SK-N-SH (cell line): ENCODE measurements around the gene S100A9. TPM values are rescaled to one million over a fixed set of nuclear protein-coding genes. Genes with fewer than 3 reads are reported as not detected.

Experiments
- CTCF ChIA-PET: fragments of 300-600, 350-600 bp; formaldehyde crosslinking; extraction: SDS; loops from one replicate; lab custom pipeline; 2021; lab: Yijun Ruan, JAX
- POLR2A ChIA-PET: fragments of 350-600 bp; sonication (Branson Sonifier 250); formaldehyde crosslinking; extraction: SDS; loops from one replicate; lab custom pipeline; 2020; ENCODE audit warnings: antibody characterized with exemption, inconsistent platforms; lab: Yijun Ruan, JAX
- DNase-seq: peaks from one replicate; pipeline ENCODE4 v3.0.0; 2012
- H2AFZ ChIP-seq: fragments of 200-600 bp; sonication (generic); 2 replicates; pipeline ENCODE4 v1.8.1; 2016; ENCODE audit warnings: antibody characterized with exemption, mild to moderate bottlenecking, low read depth
- H3F3A ChIP-seq: fragments of 200-600 bp; sonication (generic); replicated peaks from 2 replicates; pipeline ENCODE3; 2016; ENCODE audit warnings: antibody characterized with exemption, mild to moderate bottlenecking; ENCODE audit not compliant: insufficient read depth
- H3K27ac ChIP-seq, 2 experiments: fragments of 200-500 bp in 1 of 2; fragments of 200-600 bp in 1 of 2; sonication (Bioruptor generic) in 1 of 2; sonication (generic), shearing (Covaris generic) in 1 of 2; 2 replicates each; pipeline versions ENCODE4 v1.5.1 to v1.6.1; 2014 to 2016; ENCODE audit warnings: low read depth in 2 of 2, inconsistent platforms in 1 of 2, low read length in 1 of 2, mild to moderate bottlenecking in 1 of 2, mixed read lengths in 1 of 2
- H3K27me3 ChIP-seq: fragments of 200-600 bp; sonication (generic), shearing (Covaris generic); 2 replicates; pipeline ENCODE4 v1.6.1; 2016; ENCODE audit warnings: mixed run types; ENCODE audit not compliant: insufficient read depth
- H3K36me3 ChIP-seq, 2 experiments: fragments of 200-500 bp in 1 of 2; fragments of 200-600 bp in 1 of 2; sonication (Bioruptor generic) in 1 of 2; sonication (generic) in 1 of 2; replicated peaks in 1 of 2; 2 replicates each; pipeline versions ENCODE3 to v1.5.1; 2014 to 2016; ENCODE audit warnings: low read length in 1 of 2, mild to moderate bottlenecking in 1 of 2; ENCODE audit not compliant: insufficient read depth in 2 of 2, control insufficient read depth in 1 of 2
- H3K4me1 ChIP-seq, 2 experiments: fragments of 200-500 bp in 1 of 2; fragments of 200-600 bp in 1 of 2; sonication (Bioruptor generic) in 1 of 2; sonication (generic), shearing (Covaris generic) in 1 of 2; 2 replicates each; pipeline versions ENCODE4 v1.5.1 to v1.6.1; 2014 to 2016; ENCODE audit warnings: low read depth in 1 of 2, low read length in 1 of 2, mixed run types in 1 of 2; ENCODE audit not compliant: insufficient read depth in 2 of 2, control insufficient read depth in 1 of 2
- H3K4me2 ChIP-seq: fragments of 200-600 bp; sonication (generic), shearing (Covaris generic); 2 replicates; pipeline ENCODE4 v1.6.1; 2017; ENCODE audit warnings: mixed run types
- H3K4me3 ChIP-seq, 2 experiments: fragments of 200-500 bp in 1 of 2; fragments of 200-600 bp in 1 of 2; sonication (Bioruptor generic) in 1 of 2; sonication (generic), shearing (Covaris generic) in 1 of 2; 2 replicates each; pipeline versions ENCODE4 v1.5.1 to v1.8.1; 2014 to 2016; ENCODE audit warnings: low read depth in 2 of 2, inconsistent platforms in 1 of 2, low read length in 1 of 2, mild to moderate bottlenecking in 1 of 2, mixed read lengths in 1 of 2, moderate library complexity in 1 of 2
- H3K79me2 ChIP-seq: fragments of 200-600 bp; sonication (generic); 2 replicates; pipeline ENCODE4 v1.8.1; 2017; ENCODE audit warnings: mild to moderate bottlenecking; ENCODE audit not compliant: insufficient read depth
- H3K9ac ChIP-seq: fragments of 200-600 bp; sonication (generic); 2 replicates; pipeline ENCODE4 v1.6.1; 2017; ENCODE audit warnings: mixed run types
- H3K9me2 ChIP-seq: fragments of 200-600 bp; sonication (generic); 2 replicates; pipeline ENCODE4 v1.6.1; 2017; ENCODE audit warnings: mixed run types
- H3K9me3 ChIP-seq: fragments of 200-600 bp; sonication (generic); 2 replicates; pipeline ENCODE4 v1.6.1; 2017; ENCODE audit warnings: mixed run types, mild to moderate bottlenecking, moderate library complexity
- H4K20me1 ChIP-seq: fragments of 200-600 bp; sonication (generic); 2 replicates; pipeline ENCODE4 v1.6.1; 2017; ENCODE audit warnings: mild to moderate bottlenecking, mixed run types; ENCODE audit not compliant: insufficient read depth
- ELF1 ChIP-seq: IDR thresholded peaks from 2 replicates; pipeline ENCODE4 v1.4.0; 2012
- EP300 ChIP-seq, 2 experiments: IDR thresholded peaks; 2 replicates each; pipeline versions ENCODE4 v1.4.0 to v1.6.1; 2012; ENCODE audit warnings: borderline replicate concordance in 1 of 2, low read depth in 1 of 2, low read length in 1 of 2
- EZH2phosphoT487 ChIP-seq: fragments of 200-600 bp; sonication (generic); IDR thresholded peaks from 2 replicates; pipeline ENCODE4 v1.6.1; 2017; ENCODE audit warnings: low read depth, mixed run types, mild to moderate bottlenecking, antibody characterized with exemption, moderate library complexity, borderline replicate concordance
- FOSL2 ChIP-seq: IDR thresholded peaks from 2 replicates; pipeline ENCODE4 v1.4.0; 2012; ENCODE audit warnings: low read depth, mild to moderate bottlenecking, moderate library complexity, borderline replicate concordance
- FOXM1 ChIP-seq: IDR thresholded peaks from 2 replicates; pipeline ENCODE4 v1.4.0; 2012; ENCODE audit warnings: low read depth, mild to moderate bottlenecking
- JUND ChIP-seq: IDR thresholded peaks from 2 replicates; pipeline ENCODE4 v1.4.0; 2012
- MEF2A ChIP-seq: IDR thresholded peaks from 2 replicates; pipeline ENCODE4 v1.4.0; 2012; ENCODE audit warnings: low read depth, borderline replicate concordance
- NFIC ChIP-seq: IDR thresholded peaks from 2 replicates; pipeline ENCODE4 v1.4.0; 2012; ENCODE audit warnings: borderline replicate concordance
- NRF1 ChIP-seq: IDR thresholded peaks from 2 replicates; pipeline ENCODE4 v1.6.1; 2012; ENCODE audit warnings: low read depth, mild to moderate bottlenecking, low read length
- RAD21 ChIP-seq: IDR thresholded peaks from 2 replicates; pipeline ENCODE4 v1.6.1; 2012; ENCODE audit warnings: mild to moderate bottlenecking, low read length
- RFX5 ChIP-seq: IDR thresholded peaks from 2 replicates; pipeline ENCODE4 v1.6.1; 2012; ENCODE audit warnings: mild to moderate bottlenecking, improper control_type of control experiment, low read length
- RXRA ChIP-seq: IDR thresholded peaks from 2 replicates; pipeline ENCODE4 v1.4.0; 2012; ENCODE audit warnings: low read depth, mild to moderate bottlenecking, borderline replicate concordance
- SIN3A ChIP-seq: IDR thresholded peaks from 2 replicates; pipeline ENCODE4 v1.6.1; 2012; ENCODE audit warnings: low read depth, mild to moderate bottlenecking, low read length, moderate library complexity, borderline replicate concordance
- SMC3 ChIP-seq: IDR thresholded peaks from 2 replicates; pipeline ENCODE4 v1.6.1; 2012; ENCODE audit warnings: low read depth, low read length, improper control_type of control experiment
- TAF1 ChIP-seq: IDR thresholded peaks from 2 replicates; pipeline ENCODE4 v1.6.1; 2012; ENCODE audit warnings: low read depth, mild to moderate bottlenecking, low read length, moderate library complexity, borderline replicate concordance
- YY1 ChIP-seq: IDR thresholded peaks from 2 replicates; pipeline ENCODE4 v1.4.0; 2012; ENCODE audit warnings: low read depth, mild to moderate bottlenecking
- WGBS: methylation state at CpG from one replicate; pipeline ENCODE4 v1.1.6; 2017; ENCODE audit warnings: low lambda C conversion rate; 5-methylcytosine and 5-hydroxymethylcytosine counted together
- polyA plus RNA-seq, 3 experiments: library from polyadenylated mRNA; depleted of rRNA; stranded (reverse); fragments of >200 nt; gene quantifications; 2 replicates each; pipeline ENCODE4 v1.2.3, GENCODE V29; 2012
- TF ChIP-seq, protein P1 (sequence below): IDR thresholded peaks from 2 replicates; pipeline ENCODE4 v1.4.0; 2012; ENCODE audit warnings: low read depth, borderline replicate concordance
- TF ChIP-seq, protein P2 (sequence below): IDR thresholded peaks from 2 replicates; pipeline ENCODE4 v1.4.0; 2012; ENCODE audit warnings: low read depth, borderline replicate concordance
- TF ChIP-seq, protein P3 (sequence below): IDR thresholded peaks from 2 replicates; pipeline ENCODE4 v1.6.1; 2012; ENCODE audit warnings: mild to moderate bottlenecking, low read depth, low read length, moderate library complexity
- TF ChIP-seq, protein P4 (sequence below): fragments of 150-350 bp; IDR thresholded peaks from 2 replicates; pipeline ENCODE4 v1.6.1; 2016; ENCODE audit warnings: mild to moderate bottlenecking, low read depth, low read length

S100A9 gene
- polyA plus RNA-seq, 1 of the 3 experiments (the other 2 are of a cell fraction) = not detected

DNA sequence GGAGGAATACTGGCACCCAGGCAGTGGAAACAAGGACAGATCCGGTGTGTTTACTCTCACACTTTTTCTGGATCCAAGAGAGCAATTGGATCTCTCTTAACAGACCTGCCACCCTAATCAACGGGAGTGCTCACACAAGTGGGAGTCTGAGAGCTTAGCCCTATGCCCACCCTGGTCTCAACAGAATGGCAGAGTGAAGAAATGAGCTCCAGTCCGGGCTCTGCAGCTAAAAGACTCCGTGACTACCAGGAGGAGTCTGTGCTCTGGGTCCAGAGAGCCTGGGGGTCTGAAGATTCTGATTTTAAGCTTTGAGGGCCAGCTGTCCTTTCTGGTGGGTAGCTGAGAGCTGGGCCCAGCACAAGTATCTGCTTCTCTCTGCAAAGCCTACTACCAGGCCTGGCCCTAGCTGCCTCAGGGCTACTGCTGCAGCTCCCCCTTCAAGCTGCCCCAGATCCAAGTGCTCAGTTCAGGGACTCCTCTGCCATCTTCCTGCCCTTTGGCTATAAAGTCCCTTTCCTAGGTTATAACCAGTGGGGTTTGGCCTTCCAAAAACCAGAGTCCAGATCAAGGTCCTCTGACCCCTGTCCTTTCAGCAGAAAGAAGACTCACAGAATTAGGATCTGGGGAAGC is 3.9 kb downstream of the S100A9 start:
- peaks cover 61% of the 10 kb centered on the region for H3K27me3 ChIP-seq
- no peak overlapping the region for H3K4me2 ChIP-seq
- no peaks in the 10 kb centered on the region for H3K9me3 ChIP-seq
- no peaks in the 10 kb centered on the region for H4K20me1 ChIP-seq
- H3K27ac ChIP-seq = no peak overlapping the region
- no peak overlapping the region for H3K4me3 ChIP-seq
- 15% methylated on average over 3 of the region's 4 CpGs for WGBS
- ChIA-PET POLR2A (no interaction called here), CTCF (interaction anchor here (0.9 kb wide), 1 partner anchor 10 kb away, joined by 3 read pairs; no protein-coding TSS in a partner anchor)
- no peaks in the 10 kb centered on the region for H3F3A ChIP-seq
- H3K4me1 ChIP-seq = no peaks in the 10 kb centered on the region
- no peaks in the 10 kb centered on the region for H3K9me2 ChIP-seq
- DNase-seq = no peak
- H3K36me3 ChIP-seq = no peaks in the 10 kb centered on the region
- TF ChIP-seq EP300 (IDR thresholded peaks at IDR 0.05; ENCODE audit: borderline replicate concordance in 1 of 2, low read depth in 1 of 2, low read length in 1 of 2) (no peak), ELF1 (no peak), FOSL2 (no peak), RAD21 (no peak), JUND (no peak), YY1 (no peak), NRF1 (no peak), EZH2phosphoT487 (no peak), RFX5 (no peak)
- TF ChIP-seq, protein P1, sequence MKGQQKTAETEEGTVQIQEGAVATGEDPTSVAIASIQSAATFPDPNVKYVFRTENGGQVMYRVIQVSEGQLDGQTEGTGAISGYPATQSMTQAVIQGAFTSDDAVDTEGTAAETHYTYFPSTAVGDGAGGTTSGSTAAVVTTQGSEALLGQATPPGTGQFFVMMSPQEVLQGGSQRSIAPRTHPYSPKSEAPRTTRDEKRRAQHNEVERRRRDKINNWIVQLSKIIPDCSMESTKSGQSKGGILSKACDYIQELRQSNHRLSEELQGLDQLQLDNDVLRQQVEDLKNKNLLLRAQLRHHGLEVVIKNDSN = no peak
- TF ChIP-seq, protein P2, sequence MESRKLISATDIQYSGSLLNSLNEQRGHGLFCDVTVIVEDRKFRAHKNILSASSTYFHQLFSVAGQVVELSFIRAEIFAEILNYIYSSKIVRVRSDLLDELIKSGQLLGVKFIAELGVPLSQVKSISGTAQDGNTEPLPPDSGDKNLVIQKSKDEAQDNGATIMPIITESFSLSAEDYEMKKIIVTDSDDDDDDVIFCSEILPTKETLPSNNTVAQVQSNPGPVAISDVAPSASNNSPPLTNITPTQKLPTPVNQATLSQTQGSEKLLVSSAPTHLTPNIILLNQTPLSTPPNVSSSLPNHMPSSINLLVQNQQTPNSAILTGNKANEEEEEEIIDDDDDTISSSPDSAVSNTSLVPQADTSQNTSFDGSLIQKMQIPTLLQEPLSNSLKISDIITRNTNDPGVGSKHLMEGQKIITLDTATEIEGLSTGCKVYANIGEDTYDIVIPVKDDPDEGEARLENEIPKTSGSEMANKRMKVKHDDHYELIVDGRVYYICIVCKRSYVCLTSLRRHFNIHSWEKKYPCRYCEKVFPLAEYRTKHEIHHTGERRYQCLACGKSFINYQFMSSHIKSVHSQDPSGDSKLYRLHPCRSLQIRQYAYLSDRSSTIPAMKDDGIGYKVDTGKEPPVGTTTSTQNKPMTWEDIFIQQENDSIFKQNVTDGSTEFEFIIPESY = no peak
- no peak overlapping the region for H3K9ac ChIP-seq
- no peak overlapping the region for H2AFZ ChIP-seq
- no peaks in the 10 kb centered on the region for H3K79me2 ChIP-seq

DNA sequence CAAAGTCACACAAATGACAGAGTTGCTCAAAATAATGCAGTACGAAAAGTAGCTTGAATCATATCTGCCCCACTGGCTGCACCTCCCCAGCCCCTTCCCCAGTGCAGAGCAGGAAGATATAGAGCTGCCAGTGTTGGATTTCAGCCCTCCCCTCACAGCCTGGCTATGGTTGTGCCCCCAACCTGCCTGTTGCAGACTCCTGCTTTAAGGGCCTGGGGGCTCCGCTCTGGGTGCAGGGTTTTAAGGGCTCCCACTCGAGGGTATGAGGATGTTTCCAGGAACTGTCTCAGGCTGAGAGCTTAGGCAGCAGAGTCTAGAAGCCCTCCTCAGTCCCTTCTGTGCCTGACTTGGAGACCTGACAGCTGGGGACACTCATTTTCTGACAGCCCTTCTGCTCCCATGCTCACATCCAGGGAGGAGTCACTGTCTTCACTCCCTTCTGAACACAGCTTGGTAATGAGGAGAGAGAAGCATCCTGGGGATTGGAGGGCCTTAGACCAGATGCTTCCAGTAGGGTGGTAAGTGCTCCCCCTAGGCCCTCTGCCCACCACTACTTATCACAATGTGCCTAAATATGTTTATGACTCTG is 4.6 kb downstream of the S100A9 start:
- H3K36me3 ChIP-seq = no peaks in the 10 kb centered on the region
- ChIA-PET CTCF (interaction anchor here (0.9 kb wide), 1 partner anchor 10 kb away, joined by 3 read pairs; no protein-coding TSS in a partner anchor), POLR2A (no interaction called here)
- no peak overlapping the region for H3K4me3 ChIP-seq
- no peak overlapping the region for H3K9ac ChIP-seq
- H3K4me2 ChIP-seq = no peak overlapping the region
- no peaks in the 10 kb centered on the region for H3F3A ChIP-seq
- H3K4me1 ChIP-seq = no peaks in the 10 kb centered on the region
- H3K27ac ChIP-seq = no peak overlapping the region
- H3K27me3 ChIP-seq = peaks cover 55% of the 10 kb centered on the region
- no peaks in the 10 kb centered on the region for H3K9me2 ChIP-seq
- no peak for DNase-seq
- no peaks in the 10 kb centered on the region for H4K20me1 ChIP-seq
- no peak overlapping the region for H2AFZ ChIP-seq
- H3K79me2 ChIP-seq = no peaks in the 10 kb centered on the region
- 13% methylated on average over 2 of the region's 3 CpGs for WGBS
- no peaks in the 10 kb centered on the region for H3K9me3 ChIP-seq
- TF ChIP-seq, protein P3, sequence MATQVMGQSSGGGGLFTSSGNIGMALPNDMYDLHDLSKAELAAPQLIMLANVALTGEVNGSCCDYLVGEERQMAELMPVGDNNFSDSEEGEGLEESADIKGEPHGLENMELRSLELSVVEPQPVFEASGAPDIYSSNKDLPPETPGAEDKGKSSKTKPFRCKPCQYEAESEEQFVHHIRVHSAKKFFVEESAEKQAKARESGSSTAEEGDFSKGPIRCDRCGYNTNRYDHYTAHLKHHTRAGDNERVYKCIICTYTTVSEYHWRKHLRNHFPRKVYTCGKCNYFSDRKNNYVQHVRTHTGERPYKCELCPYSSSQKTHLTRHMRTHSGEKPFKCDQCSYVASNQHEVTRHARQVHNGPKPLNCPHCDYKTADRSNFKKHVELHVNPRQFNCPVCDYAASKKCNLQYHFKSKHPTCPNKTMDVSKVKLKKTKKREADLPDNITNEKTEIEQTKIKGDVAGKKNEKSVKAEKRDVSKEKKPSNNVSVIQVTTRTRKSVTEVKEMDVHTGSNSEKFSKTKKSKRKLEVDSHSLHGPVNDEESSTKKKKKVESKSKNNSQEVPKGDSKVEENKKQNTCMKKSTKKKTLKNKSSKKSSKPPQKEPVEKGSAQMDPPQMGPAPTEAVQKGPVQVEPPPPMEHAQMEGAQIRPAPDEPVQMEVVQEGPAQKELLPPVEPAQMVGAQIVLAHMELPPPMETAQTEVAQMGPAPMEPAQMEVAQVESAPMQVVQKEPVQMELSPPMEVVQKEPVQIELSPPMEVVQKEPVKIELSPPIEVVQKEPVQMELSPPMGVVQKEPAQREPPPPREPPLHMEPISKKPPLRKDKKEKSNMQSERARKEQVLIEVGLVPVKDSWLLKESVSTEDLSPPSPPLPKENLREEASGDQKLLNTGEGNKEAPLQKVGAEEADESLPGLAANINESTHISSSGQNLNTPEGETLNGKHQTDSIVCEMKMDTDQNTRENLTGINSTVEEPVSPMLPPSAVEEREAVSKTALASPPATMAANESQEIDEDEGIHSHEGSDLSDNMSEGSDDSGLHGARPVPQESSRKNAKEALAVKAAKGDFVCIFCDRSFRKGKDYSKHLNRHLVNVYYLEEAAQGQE = no peak
- TF ChIP-seq JUND (no peak), MEF2A (no peak), NFIC (no peak), RAD21 (no peak), EP300 (IDR thresholded peaks at IDR 0.05; ENCODE audit: borderline replicate concordance in 1 of 2, low read depth in 1 of 2, low read length in 1 of 2) (no peak), FOXM1 (no peak), SIN3A (no peak), RXRA (no peak), SMC3 (no peak), TAF1 (no peak)
- TF ChIP-seq, protein P4, sequence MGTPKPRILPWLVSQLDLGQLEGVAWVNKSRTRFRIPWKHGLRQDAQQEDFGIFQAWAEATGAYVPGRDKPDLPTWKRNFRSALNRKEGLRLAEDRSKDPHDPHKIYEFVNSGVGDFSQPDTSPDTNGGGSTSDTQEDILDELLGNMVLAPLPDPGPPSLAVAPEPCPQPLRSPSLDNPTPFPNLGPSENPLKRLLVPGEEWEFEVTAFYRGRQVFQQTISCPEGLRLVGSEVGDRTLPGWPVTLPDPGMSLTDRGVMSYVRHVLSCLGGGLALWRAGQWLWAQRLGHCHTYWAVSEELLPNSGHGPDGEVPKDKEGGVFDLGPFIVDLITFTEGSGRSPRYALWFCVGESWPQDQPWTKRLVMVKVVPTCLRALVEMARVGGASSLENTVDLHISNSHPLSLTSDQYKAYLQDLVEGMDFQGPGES = no peak
